IMR-90 (cell line): ENCODE measurements around the gene CDC42EP1. TPM values are rescaled to one million over a fixed set of nuclear protein-coding genes. Genes with fewer than 3 reads are reported as not detected.

ENCODE experiments used
- ATAC-seq: fragments of 200-7000 bp; cut with Tn5 transposase; 2 replicates; pipeline ENCODE4 v1.9.1; 2020; ENCODE audit warnings: low read depth, mild to moderate bottlenecking, moderate library complexity
- BruUV-seq: library from RNA; stranded (reverse); fragments of 400-500 nt; replicated peaks from 2 replicates; lab custom pipeline; 2021; lab: Mats Ljungman, UMichigan
- CTCF ChIA-PET: fragments of 300-600 bp; formaldehyde crosslinking; extraction: SDS; loops from one replicate; lab custom pipeline; 2021; ENCODE audit warnings: antibody characterized with exemption; lab: Yijun Ruan, JAX
- POLR2A ChIA-PET: fragments of 300-600 bp; sonication (Branson Sonifier 250); formaldehyde crosslinking; loops from one replicate; lab custom pipeline; 2022; ENCODE audit warnings: antibody characterized with exemption; ENCODE audit not compliant: unreplicated experiment; lab: Charles Lee
- DNase-seq: peaks from one replicate; pipeline ENCODE4 v3.0.0; 2013
- H2AFZ ChIP-seq: replicated peaks from 2 replicates; pipeline ENCODE3; 2013; ENCODE audit warnings: low read length, mild to moderate bottlenecking; ENCODE audit not compliant: poor library complexity
- H2AK5ac ChIP-seq: 2 replicates; pipeline ENCODE4 v1.6.1; 2013; ENCODE audit warnings: low read depth, low read length, inconsistent platforms
- H2AK9ac ChIP-seq: replicated peaks from 2 replicates; pipeline ENCODE3; 2013; ENCODE audit warnings: mild to moderate bottlenecking, low read depth, low read length, moderate library complexity; ENCODE audit not compliant: poor library complexity
- H2BK120ac ChIP-seq: 2 replicates; pipeline ENCODE4 v1.6.1; 2013; ENCODE audit warnings: low read depth, low read length, inconsistent platforms
- H2BK15ac ChIP-seq: 3 replicates; pipeline ENCODE4 v1.6.1; 2013; ENCODE audit warnings: low read depth, low read length, inconsistent platforms
- H2BK20ac ChIP-seq: 2 replicates; pipeline ENCODE4 v1.6.1; 2013; ENCODE audit warnings: low read depth, mild to moderate bottlenecking, inconsistent platforms, low read length, moderate library complexity
- H2BK5ac ChIP-seq: 2 replicates; pipeline ENCODE4 v1.6.1; 2013; ENCODE audit warnings: mild to moderate bottlenecking, low read depth, low read length, inconsistent platforms; ENCODE audit not compliant: poor library complexity, severe bottlenecking
- H3K14ac ChIP-seq: replicated peaks from 2 replicates; pipeline ENCODE4 v1.6.1; 2013; ENCODE audit warnings: low read depth, low read length, inconsistent platforms
- H3K18ac ChIP-seq: 2 replicates; pipeline ENCODE4 v1.6.1; 2013; ENCODE audit warnings: low read depth, low read length, control low read depth
- H3K23ac ChIP-seq: 2 replicates; pipeline ENCODE4 v1.6.1; 2013; ENCODE audit warnings: low read depth, low read length, inconsistent platforms
- H3K27ac ChIP-seq: 2 replicates; pipeline ENCODE4 v1.5.1; 2013; ENCODE audit warnings: mild to moderate bottlenecking, control low read depth, low read length; ENCODE audit not compliant: insufficient read depth
- H3K27me3 ChIP-seq: 2 replicates; pipeline ENCODE4 v1.6.1; 2013; ENCODE audit warnings: low read length; ENCODE audit not compliant: control insufficient read depth, insufficient read depth
- H3K36me3 ChIP-seq: 2 replicates; pipeline ENCODE4 v1.6.1; 2013; ENCODE audit warnings: low read length, mixed read lengths; ENCODE audit not compliant: control insufficient read depth, insufficient read depth
- H3K4ac ChIP-seq: 2 replicates; pipeline ENCODE4 v1.6.1; 2013; ENCODE audit warnings: low read depth, low read length, inconsistent platforms
- H3K4me1 ChIP-seq: 2 replicates; pipeline ENCODE4 v1.6.1; 2013; ENCODE audit warnings: low read length, mixed read lengths; ENCODE audit not compliant: control insufficient read depth, insufficient read depth
- H3K4me2 ChIP-seq: 2 replicates; pipeline ENCODE4 v1.6.1; 2013; ENCODE audit warnings: low read depth, mild to moderate bottlenecking, control low read depth, low read length, moderate library complexity
- H3K4me3 ChIP-seq: 2 replicates; pipeline ENCODE4 v1.5.1; 2013; ENCODE audit warnings: low read depth, mild to moderate bottlenecking, control low read depth, low read length, moderate library complexity; ENCODE audit not compliant: insufficient read depth
- H3K56ac ChIP-seq: 2 replicates; pipeline ENCODE4 v1.6.1; 2013; ENCODE audit warnings: low read length, inconsistent platforms; ENCODE audit not compliant: insufficient read depth; ENCODE audit errors: extremely low read depth
- H3K79me1 ChIP-seq, 2 experiments: 2 replicates each; pipeline ENCODE4 v1.6.1; 2013; ENCODE audit warnings: low read length in 2 of 2, inconsistent platforms in 1 of 2, low read depth in 1 of 2
- H3K9ac ChIP-seq: 2 replicates; pipeline ENCODE4 v1.6.1; 2013; ENCODE audit warnings: low read depth, low read length, control low read depth
- H3K9me1 ChIP-seq: 2 replicates; pipeline ENCODE4 v1.6.1; 2013; ENCODE audit warnings: low read length, inconsistent platforms; ENCODE audit not compliant: insufficient read depth
- H3K9me3 ChIP-seq: 2 replicates; pipeline ENCODE4 v1.6.1; 2013; ENCODE audit warnings: low read length; ENCODE audit not compliant: control insufficient read depth, insufficient read depth
- H4K20me1 ChIP-seq: 2 replicates; pipeline ENCODE4 v1.6.1; 2013; ENCODE audit warnings: low read length, inconsistent platforms; ENCODE audit not compliant: insufficient read depth
- H4K5ac ChIP-seq: 2 replicates; pipeline ENCODE4 v1.6.1; 2013; ENCODE audit warnings: mild to moderate bottlenecking, low read depth, low read length, control low read depth
- H4K8ac ChIP-seq, 2 experiments: 2 replicates each; pipeline ENCODE4 v1.6.1; 2013; ENCODE audit warnings: low read depth in 2 of 2, low read length in 2 of 2, control low read depth in 1 of 2, inconsistent platforms in 1 of 2
- H4K91ac ChIP-seq: 2 replicates; pipeline ENCODE4 v1.6.1; 2013; ENCODE audit warnings: low read depth, low read length, inconsistent platforms; ENCODE audit not compliant: insufficient read depth
- FOS ChIP-seq: fragments of 150-350 bp; IDR thresholded peaks from 2 replicates; pipeline ENCODE4 v1.6.1; 2016; ENCODE audit warnings: low read depth, low read length
- NFE2L2 ChIP-seq: fragments of 150-350 bp; IDR thresholded peaks from 2 replicates; pipeline ENCODE4 v1.6.1; 2016; ENCODE audit warnings: low read depth, mild to moderate bottlenecking, low read length
- RCOR1 ChIP-seq: IDR thresholded peaks from 2 replicates; pipeline ENCODE4 v1.6.1; 2012; ENCODE audit warnings: mild to moderate bottlenecking, low read length, improper control_type of control experiment; ENCODE audit not compliant: insufficient replicate concordance
- WGBS, 2 experiments: methylation state at CpG; one replicate each; pipeline versions ENCODE4 v1.1.5 to v1.1.7; 2013; ENCODE audit warnings: missing lambda C conversion rate in 2 of 2; ENCODE audit not compliant: insufficient read length in 1 of 2; ENCODE audit errors: extremely low coverage in 2 of 2; 5-methylcytosine and 5-hydroxymethylcytosine counted together
- dilution Hi-C: fragments of 300-500 bp; cut with HindIII; formaldehyde crosslinking; loops from one replicate; pipeline ENCODE4 v1.14.3; 2018; ENCODE audit warnings: low sequenced_read_pairs; ENCODE audit not compliant: unreplicated experiment
- in situ Hi-C: fragments of 300-500 bp; cut with MboI; formaldehyde crosslinking; loops from 3 replicates; pipeline ENCODE4 v1.14.3; 2019; ENCODE audit warnings: low sequenced_read_pairs, inconsistent platforms, mixed read lengths
- intact Hi-C: fragments of 100-400 bp; cut with micrococcal nuclease; formaldehyde crosslinking; loops from 2 replicates; pipeline ENCODE4 v1.10.0; 2022
- polyA plus RNA-seq, 3 experiments: library from polyadenylated mRNA; depleted of rRNA; stranded (reverse); fragments of >200 nt; gene quantifications; 2 replicates each; pipeline ENCODE4 v1.2.3, GENCODE V29; 2012; ENCODE audit warnings: low replicate concordance in 1 of 3
- total RNA-seq: library from RNA; depleted of rRNA; stranded (reverse); fragments of >200 nt; gene quantifications from 2 replicates; pipeline ENCODE4 v1.2.3, GENCODE V29; 2012

CDC42EP1 gene
- total and polyA plus RNA-seq, 2 of the 4 experiments (the other 2 are of a cell fraction): 4.7 to 47.3 TPM

- CTCF ChIA-PET: no interaction called here
Observed at GRCh38 chr22:37521236-37521739, 39.0 kb upstream of the CDC42EP1 start.

More at GRCh38 chr22:37521236-37521739, 39.0 kb upstream of the CDC42EP1 start:
- no peaks in the 10 kb centered on the region for H3K36me3 ChIP-seq
- peak overlapping the region; percentile 34 for H2AFZ ChIP-seq
- H3K14ac ChIP-seq: no peak overlapping the region
- no peak overlapping the region for H2BK20ac ChIP-seq
- DNase-seq (no peak), ATAC-seq (no peak)
- no peak overlapping the region for H2BK5ac ChIP-seq
- POLR2A ChIA-PET: no interaction called here
- H3K23ac ChIP-seq: no peak overlapping the region
- H3K9ac ChIP-seq: no peak overlapping the region
- no peak overlapping the region; a peak in 1 of 4 replicates for H4K8ac ChIP-seq
- H2AK5ac ChIP-seq: peak overlapping the region; percentile 45; the same call in 1 of the 2 replicates
- peak overlapping the region; percentile 45; the same call in 1 of the 2 replicates for H3K4ac ChIP-seq
- H2BK15ac ChIP-seq: no peak overlapping the region
- BruUV-seq: no TSS peak
- H3K56ac ChIP-seq: no peak overlapping the region
- H3K4me1 ChIP-seq: peaks cover 22% of the 10 kb centered on the region
- H3K4me3 ChIP-seq: no peak overlapping the region
- H3K9me1 ChIP-seq: peaks cover 17% of the 10 kb centered on the region
- in situ Hi-C loops (no loop called here), intact Hi-C loops (no loop called here), dilution Hi-C loops (no loop called here)
- H2AK9ac ChIP-seq: no peak overlapping the region
- H3K9me3 ChIP-seq: no peaks in the 10 kb centered on the region
- no peak overlapping the region for H4K5ac ChIP-seq
- 0 out of 2 replicates have a peak overlapping the region, but pooled peaks have one; percentile 5 for H4K91ac ChIP-seq
- TF ChIP-seq RCOR1 (no peak), FOS (no peak), NFE2L2 (no peak)
- H3K4me2 ChIP-seq: no peak overlapping the region
- H3K79me1 ChIP-seq: peaks cover 6 to 23% of the 10 kb centered on the region in 2 experiments; a peak in 3 of 4 replicates
- WGBS, 2 experiments: 75% methylated on average over 3 of the region's 14 CpGs; no CpG with 5 or more reads in 1 of the 2 experiments
- no peak overlapping the region for H3K18ac ChIP-seq
- no peak overlapping the region for H3K27ac ChIP-seq
- H2BK120ac ChIP-seq: 0 out of 2 replicates have a peak overlapping the region, but pooled peaks have one; percentile 22
- no peaks in the 10 kb centered on the region for H3K27me3 ChIP-seq
- H4K20me1 ChIP-seq: no peaks in the 10 kb centered on the region
